COLO668 (cell line): ENCODE data around the gene ZBTB12.
A peak's percentile ranks its signal among the peaks of the same experiment; 100 is the strongest.
"Not testable (repeated sequence)": the region's sequence is repeated elsewhere in the genome, so short reads cannot be mapped to it uniquely, and the experiment has no call there.

Experiments used
- DNase-seq: peaks from one replicate; lab custom pipeline; 2025; ENCODE audit not compliant: unreplicated experiment; lab: John Stamatoyannopoulos, UW

ZBTB12 gene

DNA sequence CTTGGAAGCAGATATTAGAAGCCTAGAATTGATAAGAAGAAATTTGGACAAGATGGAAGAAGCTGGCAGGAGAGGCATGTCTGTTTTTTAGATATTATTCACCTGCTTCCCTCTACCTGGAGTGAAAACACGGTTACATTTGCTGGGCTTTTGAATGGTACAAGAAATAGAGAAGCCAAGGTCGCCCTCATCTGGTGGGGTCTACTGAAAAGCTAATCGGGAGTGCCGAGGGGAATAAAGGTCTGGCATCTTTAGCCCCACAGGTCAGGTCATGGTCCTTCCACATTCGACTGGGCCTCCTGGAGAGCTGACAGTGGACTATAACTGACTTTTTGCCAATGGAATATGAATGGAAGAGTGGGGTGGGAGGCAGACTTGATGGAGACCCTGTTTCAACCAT, 21.1 kb upstream of the ZBTB12 start:
- DNase-seq, result peak; percentile 8

DNA sequence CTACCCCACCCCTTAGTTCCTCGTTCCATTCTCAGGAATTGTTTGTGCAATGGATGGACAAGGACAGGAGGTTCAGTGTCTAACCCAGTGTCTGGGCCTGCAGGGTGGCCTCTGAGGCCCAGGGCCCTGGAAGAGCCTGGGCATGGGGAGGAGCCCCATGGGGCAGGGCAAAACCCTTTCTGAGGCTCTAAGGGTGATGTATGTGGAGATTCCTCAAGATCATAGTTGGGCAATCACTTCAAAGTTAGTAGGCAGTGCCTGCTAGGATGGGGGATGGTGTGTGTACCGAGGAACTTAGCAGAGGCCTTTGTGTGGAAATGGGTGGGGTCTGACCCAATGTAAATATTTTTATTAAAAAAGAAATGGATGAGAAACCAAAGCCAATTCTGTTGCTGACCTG, 18.9 kb upstream of the ZBTB12 start:
- DNase-seq, result no peak

DNA sequence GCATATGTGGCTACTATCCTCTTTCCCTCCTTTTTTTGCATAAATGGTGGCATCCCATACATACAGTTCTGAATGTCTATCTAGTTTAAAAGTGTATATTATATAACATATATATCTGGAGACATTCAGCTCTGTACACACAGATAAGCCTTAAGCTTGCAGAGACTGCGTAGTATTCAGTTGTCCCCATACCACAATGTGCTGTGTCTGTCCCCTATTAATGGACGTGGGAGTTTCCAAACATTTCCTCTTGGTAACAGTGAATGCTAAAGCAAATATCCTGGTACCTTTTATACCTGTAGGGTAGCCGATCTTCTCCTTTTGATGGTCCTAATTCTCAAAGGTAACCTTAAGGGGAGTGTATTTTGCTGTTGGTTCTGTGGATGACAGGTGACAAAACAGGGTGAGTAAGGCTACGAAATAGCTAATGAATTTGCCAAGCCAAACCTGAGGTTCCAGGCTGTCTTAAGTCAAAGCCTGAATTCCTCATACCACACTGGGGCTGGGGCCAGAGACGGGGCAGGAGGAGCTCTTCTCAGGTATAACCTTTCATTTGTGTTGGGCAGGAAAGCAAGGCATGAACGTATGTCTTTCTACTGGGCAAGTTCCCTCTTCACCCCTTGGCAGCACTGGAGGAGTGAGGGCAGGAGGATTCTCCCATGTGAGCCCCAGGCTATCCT, 17.9 kb upstream of the ZBTB12 start:
- no peak for DNase-seq

DNA sequence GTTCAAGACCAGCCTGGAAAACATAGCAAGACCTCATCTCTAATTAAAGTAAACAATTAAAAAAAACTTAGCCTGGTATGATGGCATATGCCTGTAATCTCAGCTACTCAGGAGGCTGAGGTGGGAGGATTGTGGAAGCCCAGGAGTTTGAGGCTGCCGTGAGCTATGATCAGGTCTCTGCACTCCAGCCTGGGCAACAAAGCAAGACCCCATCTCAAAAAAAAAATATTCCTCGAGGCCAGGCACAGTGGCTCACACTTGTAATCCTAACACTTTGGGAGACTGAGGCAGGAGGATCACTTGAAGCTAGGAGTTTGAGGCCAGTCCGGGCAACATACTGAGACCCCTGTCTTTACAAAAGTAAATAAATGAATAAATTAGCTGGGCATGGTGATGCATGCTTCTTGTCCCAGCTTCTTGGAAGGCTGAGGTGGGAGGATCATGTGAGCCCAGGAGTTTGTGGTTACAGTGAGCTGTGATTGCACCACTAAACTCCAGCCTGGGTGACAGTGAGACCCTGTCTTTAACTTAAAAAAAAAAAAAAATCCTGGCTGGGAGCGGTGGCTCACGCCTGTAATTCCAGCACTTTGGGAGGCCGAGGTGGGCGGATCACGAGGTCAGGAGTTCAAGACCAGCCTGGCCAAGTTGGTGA, 16.3 kb upstream of the ZBTB12 start:
- DNase-seq, result no peak

DNA sequence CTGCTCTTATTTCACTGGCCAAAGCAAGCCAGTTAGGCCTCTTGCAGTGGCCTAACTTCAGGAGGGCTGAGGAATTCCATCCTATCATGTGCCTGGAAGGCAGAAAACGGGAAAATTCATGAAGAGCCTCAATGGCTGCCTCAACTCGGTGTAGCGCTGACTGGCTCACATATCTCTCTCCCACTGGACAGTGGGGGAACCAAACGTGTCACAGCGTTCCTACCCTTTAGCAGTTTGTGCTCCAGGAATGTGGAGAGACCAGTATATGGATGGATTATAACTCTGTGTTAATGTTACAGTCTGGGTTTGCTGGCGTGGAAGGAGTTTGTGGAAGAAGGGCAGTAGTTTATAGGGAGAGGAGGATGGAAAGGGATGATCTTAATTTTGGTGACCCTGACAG, 13.9 kb upstream of the ZBTB12 start:
- DNase-seq, result no peak

DNA sequence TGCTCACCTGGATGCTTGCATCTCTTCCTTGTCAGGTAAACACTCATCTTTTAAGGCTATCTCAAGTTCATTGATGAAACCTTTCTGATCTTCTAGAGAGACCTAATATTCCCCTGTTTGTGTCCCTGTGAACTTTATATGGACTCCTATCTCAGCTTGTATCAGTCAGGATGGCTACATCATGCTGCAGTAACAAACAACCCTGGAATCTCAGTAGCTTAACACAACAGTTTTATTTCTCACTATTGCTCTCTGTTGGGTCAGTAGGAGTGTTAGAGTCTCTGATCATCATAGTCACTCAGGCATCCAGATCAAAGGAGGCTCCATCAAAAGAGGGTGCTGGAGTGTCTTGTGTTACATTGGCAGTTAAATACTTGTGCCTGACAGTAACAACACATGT, 13.5 kb upstream of the ZBTB12 start:
- DNase-seq, result no peak

DNA sequence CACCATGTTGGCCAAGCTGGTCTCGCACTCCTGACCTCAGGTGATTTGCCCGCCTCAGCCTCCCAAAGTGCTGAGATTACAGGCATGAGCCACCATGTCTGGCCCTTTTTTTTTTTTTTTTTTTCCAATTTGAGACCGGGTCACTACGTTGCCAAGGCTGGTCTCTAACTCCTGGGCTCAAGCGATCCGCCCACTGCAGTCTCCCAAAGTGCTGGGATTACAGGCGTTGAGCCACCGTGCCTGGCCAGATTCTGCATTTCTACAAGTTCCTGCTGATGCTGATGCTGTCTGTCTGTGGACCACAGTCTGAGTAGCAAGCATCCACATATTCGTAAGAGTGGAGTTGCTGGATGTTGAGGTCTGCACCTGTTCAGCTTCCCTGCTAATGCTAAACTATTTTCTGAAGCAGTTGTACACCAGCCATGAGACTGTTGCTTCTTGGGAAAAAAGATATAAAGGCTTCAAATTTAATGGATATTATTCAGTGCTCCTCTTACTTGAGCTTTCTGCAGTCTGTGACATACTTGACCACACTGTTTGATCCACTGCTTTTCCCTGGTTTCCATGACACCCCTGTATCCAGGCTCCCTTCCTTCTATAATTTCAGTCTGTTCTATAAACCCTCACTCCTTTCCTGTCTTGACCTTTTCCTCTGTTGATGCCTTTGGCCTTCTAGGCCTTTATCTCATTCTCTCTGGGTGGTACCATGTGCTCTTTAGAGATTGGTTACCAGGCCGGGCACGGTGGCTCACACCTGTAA, 10.1 kb upstream of the ZBTB12 start:
- DNase-seq, result no peak

DNA sequence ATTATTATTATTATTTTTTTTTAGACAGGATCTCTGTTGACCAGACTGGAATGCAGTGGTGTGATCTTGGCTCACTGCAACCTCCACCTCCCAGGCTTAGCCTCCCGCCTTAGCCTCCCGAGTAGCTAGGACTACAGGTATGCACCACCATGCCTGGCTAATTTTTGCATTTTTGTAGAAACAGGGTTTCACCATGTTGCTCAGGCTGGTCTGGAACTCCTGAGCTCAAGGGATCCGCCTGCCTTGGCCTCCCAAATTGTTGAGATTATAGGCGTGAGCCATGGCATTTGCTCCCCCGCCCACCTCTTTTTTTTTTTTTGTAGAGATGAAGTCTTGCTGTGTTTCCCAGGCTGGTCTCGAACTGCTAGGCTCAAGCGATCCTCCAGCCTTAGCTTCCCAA, 7.4 kb upstream of the ZBTB12 start:
- DNase-seq, result not testable (repeated sequence)

DNA sequence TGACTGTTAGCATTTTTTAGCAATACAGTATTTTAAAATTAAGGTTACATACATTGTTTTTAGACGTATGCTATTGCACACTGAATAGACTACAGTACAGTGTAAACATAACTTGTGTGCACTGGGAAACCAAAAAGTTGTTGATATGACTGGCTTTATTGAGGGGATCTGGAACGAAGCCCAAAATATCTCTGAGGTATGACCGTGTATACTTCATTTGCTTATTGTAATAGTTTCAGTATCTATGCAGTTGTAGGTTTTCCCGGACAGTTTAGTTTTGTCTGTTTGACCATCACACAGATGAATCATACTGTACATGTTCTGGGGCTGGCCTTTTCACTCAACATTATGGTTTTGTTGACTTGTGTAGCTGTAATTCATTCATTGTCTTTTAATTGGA, 6.9 kb upstream of the ZBTB12 start:
- DNase-seq, result no peak

DNA sequence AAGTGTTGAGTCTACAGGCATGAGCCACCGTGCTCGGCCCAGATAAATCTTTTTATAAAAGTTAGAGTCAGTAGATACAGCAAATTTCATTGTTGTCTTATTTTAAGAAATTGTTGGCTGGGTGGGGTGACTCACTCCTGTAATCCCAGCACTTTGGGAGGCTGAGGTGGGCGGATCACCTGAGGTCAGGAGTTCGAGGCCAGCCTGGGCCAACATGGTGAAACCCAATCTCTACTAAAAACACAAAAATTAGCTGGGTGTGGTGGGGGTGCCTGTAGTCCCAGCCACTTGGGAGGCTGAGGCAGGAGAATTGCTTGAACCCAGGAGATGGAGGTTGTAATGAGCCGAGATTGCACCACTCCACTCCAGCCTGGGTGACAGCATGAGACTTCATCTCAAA, 6.4 kb upstream of the ZBTB12 start:
- DNase-seq, result not testable (repeated sequence)

DNA sequence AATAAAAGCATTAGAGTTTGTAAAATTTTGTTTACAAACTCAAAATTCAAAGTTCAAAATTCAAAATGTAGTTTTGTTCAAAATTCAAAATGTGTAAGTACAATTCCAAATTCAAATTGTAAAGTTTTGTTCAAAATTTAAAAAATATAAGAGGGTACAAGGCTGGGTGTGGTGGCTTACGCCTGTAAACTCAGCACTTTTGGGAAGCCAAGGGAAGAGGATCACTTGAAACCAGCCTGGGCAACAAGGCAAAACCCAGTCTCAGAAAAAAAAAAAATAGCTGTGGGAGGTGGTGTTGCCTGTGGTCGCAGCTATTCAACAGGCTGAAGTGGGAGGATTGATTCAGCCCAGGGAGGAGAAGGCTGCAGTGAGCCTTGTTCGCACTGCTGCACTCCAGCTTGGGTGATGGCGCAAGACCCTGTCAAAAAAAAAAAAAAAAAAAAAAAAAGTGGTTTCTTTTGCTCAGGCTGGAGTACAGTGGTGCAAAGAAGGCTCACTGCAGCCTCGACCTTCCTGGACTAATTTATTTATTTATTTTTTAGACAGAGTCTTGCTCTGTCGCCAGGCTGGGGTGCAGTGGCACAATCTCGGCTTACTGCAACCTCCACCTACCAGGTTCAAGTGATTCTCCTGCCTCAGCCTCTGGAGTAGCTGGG, 5.4 kb upstream of the ZBTB12 start:
- no peak for DNase-seq

DNA sequence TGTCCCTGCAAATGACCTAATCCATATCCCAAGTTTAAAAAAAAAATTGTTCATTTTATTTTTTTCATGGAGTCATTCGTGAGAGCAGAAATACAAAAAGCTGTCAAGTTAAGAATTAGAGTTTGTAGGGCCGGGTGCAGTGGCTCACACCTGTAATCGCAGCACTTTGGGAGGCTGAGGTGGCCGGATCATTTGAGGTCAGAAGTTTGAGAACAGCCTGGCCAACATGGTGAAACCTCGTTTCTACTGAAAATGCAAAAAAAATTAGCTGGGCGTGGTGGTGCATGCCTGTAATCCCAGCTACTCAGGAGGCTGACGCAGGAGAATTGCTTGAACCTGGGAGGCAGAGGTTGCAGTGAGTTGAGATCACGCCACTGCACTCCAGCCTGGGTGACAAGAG, 4.8 kb upstream of the ZBTB12 start:
- not testable (repeated sequence) for DNase-seq

DNA sequence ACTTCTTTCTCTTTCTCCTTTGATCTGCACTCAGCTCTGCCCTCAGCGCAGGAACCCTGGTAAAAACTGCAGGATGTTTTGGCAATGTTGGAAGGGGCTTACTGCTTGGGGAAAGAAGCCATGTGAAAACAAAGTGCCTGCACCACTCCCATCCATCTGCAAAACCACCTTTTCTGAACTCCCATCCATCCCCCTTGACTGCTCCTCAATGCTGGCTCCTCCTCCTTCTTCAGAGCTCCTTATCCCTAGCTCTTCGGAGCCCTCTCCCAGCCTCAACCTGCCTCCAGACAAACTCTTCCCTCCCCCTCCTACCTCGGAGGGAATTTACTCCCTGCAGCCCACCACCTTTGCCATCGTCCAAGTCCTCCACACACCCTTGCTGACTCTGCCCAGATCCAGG, 4.2 kb upstream of the ZBTB12 start:
- no peak for DNase-seq

DNA sequence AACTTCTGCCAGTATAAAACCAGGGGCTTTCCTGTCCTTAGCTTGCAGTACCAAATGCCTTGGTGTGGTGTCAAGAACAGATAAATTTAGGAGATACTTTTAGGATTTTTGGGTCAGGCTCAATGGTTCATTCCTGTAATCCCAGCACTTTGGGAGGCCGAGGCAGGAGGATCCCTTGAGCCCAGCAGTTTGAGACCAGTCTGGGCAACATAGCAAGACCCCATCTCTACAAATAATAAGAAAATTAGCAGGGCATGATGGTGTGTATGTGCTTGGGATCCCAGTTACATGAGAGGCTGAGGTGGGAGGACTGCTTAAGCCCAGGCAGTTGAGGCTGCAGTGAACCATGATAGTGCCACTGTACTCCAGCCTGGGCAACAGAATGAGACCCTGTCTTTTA, 3.2 kb upstream of the ZBTB12 start:
- DNase-seq, result no peak

DNA sequence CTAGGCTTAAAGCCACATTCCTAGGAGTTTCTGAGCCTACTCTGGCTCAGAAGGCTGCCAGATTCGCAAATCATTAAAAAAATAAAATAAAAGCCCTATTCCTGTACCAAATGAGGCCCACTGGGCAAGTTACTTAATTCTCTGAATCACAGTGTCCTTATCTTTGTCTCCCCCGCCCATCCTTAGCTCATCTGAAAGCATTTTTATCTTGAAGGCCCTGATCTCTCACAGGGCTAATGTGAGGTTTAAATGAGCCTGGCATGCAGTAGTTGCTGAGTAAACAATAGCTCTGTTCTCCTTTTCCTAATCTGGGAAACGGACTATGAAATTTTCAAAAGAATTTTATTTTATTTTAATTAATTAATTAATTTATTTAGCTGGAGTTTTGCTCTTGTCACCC, 2.1 kb upstream of the ZBTB12 start:
- no peak for DNase-seq

DNA sequence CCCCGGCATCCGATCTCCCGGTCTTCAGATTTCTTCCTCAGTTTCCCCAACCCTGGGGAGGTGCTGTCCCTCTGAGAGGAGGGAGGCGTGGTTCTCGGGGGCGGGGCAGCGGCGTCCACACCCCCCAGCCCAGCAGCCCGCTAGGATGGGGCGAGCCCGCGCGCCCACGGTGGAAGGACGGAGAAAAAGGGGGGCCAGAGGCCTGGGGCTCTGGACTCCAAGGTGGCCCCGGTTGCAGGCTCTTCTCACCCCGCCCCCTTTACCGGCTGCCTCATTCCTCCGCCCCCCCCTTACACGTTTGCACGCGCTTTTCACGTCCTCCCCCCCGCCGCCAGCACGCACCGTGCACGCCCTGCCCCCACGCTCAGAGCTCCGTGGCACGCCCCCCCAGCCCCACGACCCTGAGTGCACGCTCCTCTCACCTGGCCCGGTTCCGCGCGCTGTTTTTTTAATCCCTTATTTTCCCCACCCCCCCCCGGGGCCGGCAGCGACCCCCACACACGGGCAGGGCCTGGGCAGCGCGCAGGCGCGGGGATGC, 402 bp downstream of the ZBTB12 start:
- DNase-seq, result peak; percentile 50

DNA sequence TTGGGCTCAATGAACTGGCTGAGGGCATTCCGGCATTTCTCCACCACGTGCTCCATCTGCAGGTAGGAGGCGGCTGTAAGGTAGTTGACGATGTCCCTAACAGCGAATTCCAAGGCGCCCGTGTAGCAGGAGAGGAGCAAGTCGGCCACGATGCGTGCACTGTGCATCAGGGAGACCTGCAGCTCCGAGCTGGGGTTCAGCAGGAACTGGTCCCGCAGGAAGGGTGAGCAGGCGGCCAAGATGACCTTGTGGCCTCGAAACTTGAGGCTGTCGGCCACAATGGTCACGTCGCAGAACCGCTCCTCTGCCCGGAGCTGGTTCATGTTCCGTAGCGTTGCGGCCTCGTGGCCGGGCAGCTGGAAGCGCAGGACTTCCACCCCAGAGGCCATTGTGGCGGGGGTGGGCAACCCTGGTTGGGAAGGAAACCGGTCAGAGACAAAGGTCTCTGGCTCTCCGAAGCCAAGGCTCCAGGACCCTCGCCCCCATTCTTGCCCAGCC, 920 bp downstream of the ZBTB12 start:
- DNase-seq, result peak; percentile 17

DNA sequence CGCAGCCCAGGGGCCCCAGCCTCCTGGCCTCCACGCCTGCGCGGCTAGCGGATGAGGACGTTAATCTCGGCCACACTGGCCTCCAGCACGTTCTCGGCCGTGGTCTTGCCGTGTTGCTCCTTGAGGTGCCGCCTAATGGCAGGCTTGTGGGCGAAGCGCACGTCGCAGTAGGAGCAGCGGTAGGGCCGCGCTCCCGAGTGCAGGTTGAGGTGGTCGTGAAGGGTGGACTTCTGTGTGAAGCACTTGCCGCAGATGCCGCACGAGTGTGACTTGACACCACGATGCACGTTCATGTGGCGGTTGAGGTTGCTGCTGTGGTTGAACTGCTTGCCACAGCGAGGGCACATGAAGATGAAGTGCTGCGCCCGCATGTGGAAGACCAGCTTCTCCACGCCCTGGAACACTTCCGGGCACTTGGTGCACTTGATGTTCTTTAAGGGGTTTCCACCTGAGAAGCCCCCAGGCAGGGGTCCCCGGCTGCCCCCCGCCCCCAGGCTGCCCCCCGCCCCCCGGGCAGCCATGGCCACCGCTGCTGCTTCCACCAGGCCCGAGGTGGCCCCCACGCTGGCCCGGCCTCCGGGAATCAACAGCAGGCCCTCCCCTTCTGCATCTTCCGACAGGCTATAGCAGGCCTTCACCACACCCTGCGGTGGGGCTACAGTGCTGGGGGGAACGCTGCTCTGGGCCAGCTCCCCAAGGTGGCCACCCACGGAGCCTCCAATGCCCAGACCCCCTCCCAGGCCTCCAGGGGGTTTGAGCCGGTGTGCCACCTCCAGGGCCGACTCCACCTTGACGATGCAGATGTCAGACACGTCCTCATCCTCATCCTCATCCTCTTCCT, 1.8 kb downstream of the ZBTB12 start:
- DNase-seq, result no peak

DNA sequence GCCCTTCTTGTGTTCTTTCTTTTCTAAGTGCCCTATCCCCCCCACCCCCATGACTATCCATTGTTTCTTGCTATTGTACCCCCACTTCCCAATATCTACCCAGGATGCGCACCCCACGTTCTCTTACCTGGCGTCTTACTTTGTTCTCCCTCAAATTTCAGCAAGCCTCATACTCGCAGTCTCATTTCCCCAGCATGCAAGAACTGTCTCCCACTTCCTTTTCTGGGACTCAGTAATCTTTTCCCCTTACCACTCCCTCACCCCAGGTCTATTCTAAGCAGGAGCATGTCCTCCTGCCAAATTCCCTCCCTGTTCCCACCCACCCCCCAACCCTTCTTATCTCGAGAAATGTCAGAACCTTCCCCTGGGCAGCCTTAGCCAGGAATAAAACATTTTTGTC, 2.7 kb downstream of the ZBTB12 start:
- no peak for DNase-seq

DNA sequence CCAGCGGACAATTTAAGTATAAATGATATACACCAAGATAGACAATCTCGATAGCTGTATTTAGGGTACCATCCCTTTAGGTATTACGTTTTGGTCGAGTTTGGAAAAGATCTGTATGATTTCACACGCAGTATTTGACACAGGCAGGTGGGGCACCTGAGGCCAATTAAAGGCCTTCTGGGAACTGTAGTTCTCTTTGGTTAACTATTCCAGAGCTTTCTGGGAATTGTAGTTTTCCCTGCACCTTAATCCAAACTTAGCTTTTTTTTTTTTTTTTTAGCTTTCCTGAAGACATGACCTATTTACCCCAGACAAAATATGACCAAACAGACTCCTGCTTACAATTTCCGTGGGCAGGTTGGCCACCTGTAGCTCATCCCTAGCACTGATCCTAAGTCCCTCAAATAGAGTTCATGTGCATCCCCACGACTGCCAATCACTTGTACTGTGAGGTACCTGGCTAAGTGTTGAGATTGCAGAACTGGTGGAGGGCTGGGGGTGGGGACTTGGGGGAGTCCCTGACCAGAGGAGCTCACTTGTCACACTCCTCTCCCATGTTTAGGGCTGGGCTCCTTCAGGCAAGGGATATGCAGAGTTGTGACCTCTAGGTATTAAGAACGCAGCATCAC, 3.4 kb downstream of the ZBTB12 start:
- peak; percentile 28 for DNase-seq
